HCT116 (cell line): ENCODE measurements around the gene YPEL3. TPM values are rescaled to one million over a fixed set of nuclear protein-coding genes. Genes with fewer than 3 reads are reported as not detected.

Source experiments
- ATAC-seq: fragments of 200-7000 bp; cut with Tn5 transposase; 2 replicates; pipeline ENCODE4 v1.9.1; 2020; ENCODE audit warnings: mild to moderate bottlenecking, moderate library complexity
- BruUV-seq: library from RNA; stranded (reverse); fragments of 400-500 nt; replicated peaks from 2 replicates; lab custom pipeline; 2021; lab: Mats Ljungman, UMichigan
- CTCF ChIA-PET: fragments of 300-600 bp; sonication (Branson Sonifier 250); formaldehyde crosslinking; loops from one replicate; lab custom pipeline; 2021; ENCODE audit warnings: antibody characterized with exemption; lab: Charles Lee
- POLR2A ChIA-PET: fragments of 300-600, 350-600 bp; sonication (Branson Sonifier 250); formaldehyde crosslinking; loops from one replicate; lab custom pipeline; 2021; ENCODE audit warnings: antibody characterized with exemption; lab: Charles Lee
- RAD21 ChIA-PET, 2 experiments: fragments of 300-600 bp; sonication (Branson Sonifier 250); formaldehyde crosslinking; loops; one replicate each; lab custom pipeline; 2023; ENCODE audit warnings: low total read pairs in 2 of 2; ENCODE audit not compliant: uncharacterized antibody in 2 of 2, unreplicated experiment in 2 of 2, low non-redundant PET in 1 of 2; lab: Charles Lee
- DNase-seq: peaks from one replicate; pipeline ENCODE4 v3.0.0-alpha.2; 2010; ENCODE audit warnings: low read depth, low spot score
- H2AFZ ChIP-seq: fragments of 200-600 bp; shearing (Covaris generic), sonication (generic); 2 replicates; pipeline ENCODE4 v1.6.1; 2017; ENCODE audit warnings: low read depth, mixed run types, mixed read lengths, antibody characterized with exemption, low read length; ENCODE audit not compliant: poor library complexity, severe bottlenecking
- H3K27ac ChIP-seq: 2 replicates; pipeline ENCODE4 v1.5.1; 2012; ENCODE audit warnings: low read depth, low read length
- H3K27me3 ChIP-seq: fragments of 200-600 bp; sonication (generic); 2 replicates; pipeline ENCODE4 v1.6.1; 2016; ENCODE audit warnings: mixed run types, low read length, mixed read lengths; ENCODE audit not compliant: insufficient read depth
- H3K36me3 ChIP-seq, 2 experiments: fragments of 200-500 bp in 1 of 2; fragments of 200-600 bp in 1 of 2; sonication (Bioruptor generic) in 1 of 2; sonication (generic) in 1 of 2; 2 replicates each; pipeline versions ENCODE4 v1.5.1 to v1.6.1; 2014 to 2016; ENCODE audit warnings: low read length in 2 of 2, inconsistent platforms in 1 of 2, mixed read lengths in 1 of 2, mixed run types in 1 of 2; ENCODE audit not compliant: insufficient read depth in 2 of 2, control insufficient read depth in 1 of 2
- H3K4me1 ChIP-seq, 2 experiments: fragments of 200-600 bp in 1 of 2; sonication (generic) in 1 of 2; 2 replicates each; pipeline versions ENCODE4 v1.5.1 to v1.6.1; 2012 to 2017; ENCODE audit warnings: low read length in 2 of 2, inconsistent platforms in 1 of 2, mild to moderate bottlenecking in 1 of 2, mixed read lengths in 1 of 2, mixed run types in 1 of 2, moderate library complexity in 1 of 2; ENCODE audit not compliant: insufficient read depth in 2 of 2, control insufficient read depth in 1 of 2
- H3K4me2 ChIP-seq: fragments of 200-600 bp; sonication (generic); 2 replicates; pipeline ENCODE4 v1.6.1; 2017; ENCODE audit warnings: mixed run types, low read length, mixed read lengths
- H3K4me3 ChIP-seq, 2 experiments: fragments of 200-600 bp in 1 of 2; sonication (generic) in 1 of 2; replicated peaks in 1 of 2; 2 replicates each; pipeline ENCODE4 v1.5.1; 2011 to 2016; ENCODE audit warnings: low read length in 2 of 2, control low read depth in 1 of 2, low read depth in 1 of 2, mild to moderate bottlenecking in 1 of 2, mixed read lengths in 1 of 2, mixed run types in 1 of 2
- H3K79me2 ChIP-seq: fragments of 200-600 bp; sonication (generic); 2 replicates; pipeline ENCODE4 v1.6.1; 2017; ENCODE audit warnings: mild to moderate bottlenecking, mixed run types, low read length, moderate library complexity, mixed read lengths; ENCODE audit not compliant: insufficient read depth
- H3K9ac ChIP-seq: fragments of 200-600 bp; sonication (generic); 2 replicates; pipeline ENCODE4 v1.6.1; 2016; ENCODE audit warnings: low read length, mixed read lengths
- H3K9me2 ChIP-seq: fragments of 200-600 bp; sonication (generic), shearing (Covaris generic); 2 replicates; pipeline ENCODE4 v1.6.1; 2017; ENCODE audit warnings: mixed run types, mild to moderate bottlenecking, moderate library complexity; ENCODE audit not compliant: insufficient read depth
- H3K9me3 ChIP-seq, 2 experiments: fragments of 200-500 bp in 1 of 2; fragments of 200-600 bp in 1 of 2; sonication (Bioruptor generic) in 1 of 2; sonication (generic) in 1 of 2; 2 replicates each; pipeline ENCODE4 v1.6.1; 2014 to 2017; ENCODE audit warnings: low read length in 2 of 2, mixed read lengths in 2 of 2, inconsistent platforms in 1 of 2, low read depth in 1 of 2, mild to moderate bottlenecking in 1 of 2, mixed run types in 1 of 2, moderate library complexity in 1 of 2; ENCODE audit not compliant: control insufficient read depth in 1 of 2, insufficient read depth in 1 of 2
- H4K20me1 ChIP-seq: fragments of 200-600 bp; sonication (generic), shearing (Covaris generic); 2 replicates; pipeline ENCODE4 v1.6.1; 2017; ENCODE audit warnings: mixed run types, mild to moderate bottlenecking, moderate library complexity; ENCODE audit not compliant: insufficient read depth
- CBX3 ChIP-seq: IDR thresholded peaks from 2 replicates; pipeline ENCODE4 v1.6.1; 2012; ENCODE audit warnings: low read depth
- ELF1 ChIP-seq: IDR thresholded peaks from 2 replicates; pipeline ENCODE4 v1.6.1; 2012; ENCODE audit warnings: low read depth, borderline replicate concordance
- EZH2 ChIP-seq: fragments of 200-600 bp; sonication (generic); IDR thresholded peaks from 2 replicates; pipeline ENCODE4 v1.6.1; 2017; ENCODE audit warnings: antibody characterized with exemption, mixed run types
- EZH2phosphoT487 ChIP-seq: fragments of 200-600 bp; IDR thresholded peaks from 2 replicates; pipeline ENCODE4 v1.6.1; 2018; ENCODE audit warnings: antibody characterized with exemption, borderline replicate concordance
- FOSL1 ChIP-seq: IDR thresholded peaks from 2 replicates; pipeline ENCODE4 v1.6.1; 2012; ENCODE audit warnings: low read depth
- JUND ChIP-seq: IDR thresholded peaks from 2 replicates; pipeline ENCODE4 v1.6.1; 2012
- MAX ChIP-seq: IDR thresholded peaks from 2 replicates; pipeline ENCODE4 v1.6.1; 2012
- POLR2AphosphoS5 ChIP-seq: IDR thresholded peaks from 2 replicates; pipeline ENCODE4 v1.6.1; 2011; ENCODE audit warnings: mild to moderate bottlenecking, low read depth, low read length, moderate library complexity
- REST ChIP-seq: IDR thresholded peaks from 2 replicates; pipeline ENCODE4 v1.6.1; 2012; ENCODE audit warnings: low read depth
- SIN3A ChIP-seq: IDR thresholded peaks from 2 replicates; pipeline ENCODE4 v1.6.1; 2012; ENCODE audit warnings: low read depth
- SP1 ChIP-seq: IDR thresholded peaks from 2 replicates; pipeline ENCODE4 v1.6.1; 2012; ENCODE audit warnings: low read depth
- SRF ChIP-seq: IDR thresholded peaks from 2 replicates; pipeline ENCODE4 v1.6.1; 2012; ENCODE audit warnings: low read depth
- YY1 ChIP-seq: IDR thresholded peaks from 2 replicates; pipeline ENCODE4 v1.6.1; 2011; ENCODE audit warnings: low read length, low read depth, moderate library complexity, mild to moderate bottlenecking; ENCODE audit not compliant: insufficient replicate concordance; ENCODE audit errors: extremely low read depth
- ZBTB33 ChIP-seq: IDR thresholded peaks from 2 replicates; pipeline ENCODE4 v1.6.1; 2011; ENCODE audit warnings: mild to moderate bottlenecking, low read length, moderate library complexity; ENCODE audit not compliant: insufficient replicate concordance; ENCODE audit errors: extremely low read depth
- ZNF274 ChIP-seq: fragments of 200-500 bp; sonication (Bioruptor generic); IDR thresholded peaks from 2 replicates; pipeline ENCODE4 v1.6.1; 2014; ENCODE audit warnings: mild to moderate bottlenecking, low read depth, low read length, inconsistent platforms
- intact Hi-C: fragments of 100-400 bp; cut with micrococcal nuclease; formaldehyde crosslinking; loops from 2 replicates; pipeline ENCODE4 v1.10.0; 2022
- total RNA-seq: library from RNA; stranded (reverse); gene quantifications from one replicate; pipeline ENCODE4 v1.2.1, GENCODE V29; 2021; ENCODE audit not compliant: unreplicated experiment
- TF ChIP-seq, protein P1 (sequence below): IDR thresholded peaks from 2 replicates; pipeline ENCODE4 v1.6.1; 2012
- TF ChIP-seq, protein P2 (sequence below), 3 experiments: fragments of 200-600 bp in 1 of 3; sonication (generic) in 1 of 3; IDR thresholded peaks in 2 of 3; conservative IDR thresholded peaks in 1 of 3; 2 replicates each; pipeline ENCODE4 v1.5.1; 2012 to 2017; ENCODE audit warnings: low read depth in 2 of 3, low read length in 2 of 3, antibody characterized with exemption in 1 of 3, borderline replicate concordance in 1 of 3, control low read depth in 1 of 3, mild to moderate bottlenecking in 1 of 3, mixed read lengths in 1 of 3, mixed run types in 1 of 3, moderate library complexity in 1 of 3; ENCODE audit not compliant: insufficient read depth in 1 of 3

The YPEL3 gene
- total RNA-seq, 1 experiment from 2014 or later, result 10.9 TPM

- no TSS peak for BruUV-seq
- ATAC-seq (no peak), DNase-seq (no peak)
- CTCF ChIA-PET, result no interaction called here
- intact Hi-C loops, result no loop called here
- Histone ChIP-seq H3K4me2 (no peak overlapping the region), H4K20me1 (peaks cover 12% of the 10 kb centered on the region; the same call in 1 of the 2 replicates), H3K79me2 (peaks cover 58% of the 10 kb centered on the region), H3K9me2 (no peaks in the 10 kb centered on the region), H3K4me1 (peaks cover 14 to 32% of the 10 kb centered on the region in 2 experiments), H3K9ac (no peak overlapping the region), H3K27me3 (no peaks in the 10 kb centered on the region), H3K9me3 (no peaks in the 10 kb centered on the region), H3K4me3 (no peak overlapping the region), H3K36me3 (peaks cover 28 to 60% of the 10 kb centered on the region in 2 experiments), H3K27ac (peak overlapping the region; percentile 18; the same call in 1 of the 2 replicates), H2AFZ (no peak overlapping the region)
- POLR2A ChIA-PET, result no interaction called here
- TF ChIP-seq CBX3, result no peak
- no peak for TF ChIP-seq MAX
- TF ChIP-seq, protein P1, sequence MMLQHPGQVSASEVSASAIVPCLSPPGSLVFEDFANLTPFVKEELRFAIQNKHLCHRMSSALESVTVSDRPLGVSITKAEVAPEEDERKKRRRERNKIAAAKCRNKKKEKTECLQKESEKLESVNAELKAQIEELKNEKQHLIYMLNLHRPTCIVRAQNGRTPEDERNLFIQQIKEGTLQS, result no peak
- TF ChIP-seq YY1, result no peak
- no peak for TF ChIP-seq SRF
- TF ChIP-seq SP1, result no peak
- TF ChIP-seq ZBTB33, result no peak
- TF ChIP-seq EZH2phosphoT487, result no peak
- no peak for TF ChIP-seq EZH2
- no peak for TF ChIP-seq REST
- no peak for TF ChIP-seq ZNF274
- TF ChIP-seq JUND, result no peak
- no peak for TF ChIP-seq SIN3A
- TF ChIP-seq FOSL1, result no peak
- no peak; the same call in 1 of the 2 replicates for TF ChIP-seq POLR2AphosphoS5
- TF ChIP-seq, protein P2, sequence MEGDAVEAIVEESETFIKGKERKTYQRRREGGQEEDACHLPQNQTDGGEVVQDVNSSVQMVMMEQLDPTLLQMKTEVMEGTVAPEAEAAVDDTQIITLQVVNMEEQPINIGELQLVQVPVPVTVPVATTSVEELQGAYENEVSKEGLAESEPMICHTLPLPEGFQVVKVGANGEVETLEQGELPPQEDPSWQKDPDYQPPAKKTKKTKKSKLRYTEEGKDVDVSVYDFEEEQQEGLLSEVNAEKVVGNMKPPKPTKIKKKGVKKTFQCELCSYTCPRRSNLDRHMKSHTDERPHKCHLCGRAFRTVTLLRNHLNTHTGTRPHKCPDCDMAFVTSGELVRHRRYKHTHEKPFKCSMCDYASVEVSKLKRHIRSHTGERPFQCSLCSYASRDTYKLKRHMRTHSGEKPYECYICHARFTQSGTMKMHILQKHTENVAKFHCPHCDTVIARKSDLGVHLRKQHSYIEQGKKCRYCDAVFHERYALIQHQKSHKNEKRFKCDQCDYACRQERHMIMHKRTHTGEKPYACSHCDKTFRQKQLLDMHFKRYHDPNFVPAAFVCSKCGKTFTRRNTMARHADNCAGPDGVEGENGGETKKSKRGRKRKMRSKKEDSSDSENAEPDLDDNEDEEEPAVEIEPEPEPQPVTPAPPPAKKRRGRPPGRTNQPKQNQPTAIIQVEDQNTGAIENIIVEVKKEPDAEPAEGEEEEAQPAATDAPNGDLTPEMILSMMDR (IDR thresholded peaks at IDR 0.05 in 2 of 3, conservative IDR thresholded peaks at IDR 0.05 in 1 of 3; ENCODE audit: borderline replicate concordance in 1 of 3, insufficient read depth in 1 of 3, low read depth in 2 of 3, low read length in 2 of 3), result no peak
- no peak for TF ChIP-seq ELF1
- RAD21 ChIA-PET, result no interaction called here
Observed at GRCh38 chr16:30070490-30070889, 25.5 kb downstream of the YPEL3 start.
